IPS-NIHi11 (cell line): ENCODE results near the gene BAHCC1.
A peak's percentile ranks its signal among the peaks of the same experiment; 100 is the strongest.
"Not testable (repeated sequence)": the region's sequence is repeated elsewhere in the genome, so short reads cannot be mapped to it uniquely, and the experiment has no call there.

ENCODE experiments used
- DNase-seq: peaks from one replicate; pipeline ENCODE4 v3.0.0; 2012; ENCODE audit warnings: mixed read lengths, low spot score

The BAHCC1 gene

GRCh38 chr17:81413497-81414135 is 18.4 kb downstream of the BAHCC1 start:
- no peak for DNase-seq

DNA sequence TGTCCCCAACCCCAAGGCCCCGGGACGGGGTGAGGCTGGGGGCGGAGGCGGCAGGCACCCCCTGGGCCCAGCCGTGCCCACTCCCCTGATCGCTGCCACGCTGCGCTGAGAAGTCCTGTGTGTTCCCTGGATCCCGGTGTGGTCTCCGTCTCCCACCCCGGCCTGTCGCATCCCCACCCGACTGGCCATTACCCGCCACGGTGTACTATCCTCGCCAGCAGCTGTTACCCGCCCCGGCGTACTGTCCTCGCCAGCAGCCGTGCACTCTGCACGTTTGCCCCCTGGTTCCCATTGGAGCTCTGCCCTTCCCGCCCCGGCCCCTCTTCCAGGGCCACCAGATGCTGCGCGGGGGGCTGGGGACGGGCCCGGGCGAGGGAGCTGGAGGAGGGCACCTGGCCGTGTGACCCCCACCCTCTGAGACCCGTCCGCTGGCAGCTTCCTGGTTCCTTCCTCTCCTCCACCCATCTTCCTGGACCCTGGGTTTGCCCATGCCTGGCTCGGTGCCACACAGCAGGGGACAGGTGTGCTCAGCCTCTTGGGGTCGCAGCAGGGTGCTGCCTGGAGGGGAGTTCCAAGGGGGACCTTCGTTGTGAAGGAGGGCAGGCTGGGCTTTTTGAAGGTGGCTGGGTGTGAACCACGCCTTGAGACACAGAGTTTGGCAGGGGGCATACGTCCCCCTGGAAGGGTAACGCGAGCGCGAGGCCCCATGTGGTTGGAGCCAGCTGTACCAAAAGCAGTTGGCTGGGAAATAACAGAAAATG is 19.7 kb downstream of the BAHCC1 start:
- no peak for DNase-seq

- DNase-seq: no peak
These were observed 20.4 kb downstream of the BAHCC1 start for GRCh38 chr17:81415681-81416080.

- DNase-seq: no peak
These were observed 21.4 kb downstream of the BAHCC1 start for GRCh38 chr17:81416612-81417011.

DNA sequence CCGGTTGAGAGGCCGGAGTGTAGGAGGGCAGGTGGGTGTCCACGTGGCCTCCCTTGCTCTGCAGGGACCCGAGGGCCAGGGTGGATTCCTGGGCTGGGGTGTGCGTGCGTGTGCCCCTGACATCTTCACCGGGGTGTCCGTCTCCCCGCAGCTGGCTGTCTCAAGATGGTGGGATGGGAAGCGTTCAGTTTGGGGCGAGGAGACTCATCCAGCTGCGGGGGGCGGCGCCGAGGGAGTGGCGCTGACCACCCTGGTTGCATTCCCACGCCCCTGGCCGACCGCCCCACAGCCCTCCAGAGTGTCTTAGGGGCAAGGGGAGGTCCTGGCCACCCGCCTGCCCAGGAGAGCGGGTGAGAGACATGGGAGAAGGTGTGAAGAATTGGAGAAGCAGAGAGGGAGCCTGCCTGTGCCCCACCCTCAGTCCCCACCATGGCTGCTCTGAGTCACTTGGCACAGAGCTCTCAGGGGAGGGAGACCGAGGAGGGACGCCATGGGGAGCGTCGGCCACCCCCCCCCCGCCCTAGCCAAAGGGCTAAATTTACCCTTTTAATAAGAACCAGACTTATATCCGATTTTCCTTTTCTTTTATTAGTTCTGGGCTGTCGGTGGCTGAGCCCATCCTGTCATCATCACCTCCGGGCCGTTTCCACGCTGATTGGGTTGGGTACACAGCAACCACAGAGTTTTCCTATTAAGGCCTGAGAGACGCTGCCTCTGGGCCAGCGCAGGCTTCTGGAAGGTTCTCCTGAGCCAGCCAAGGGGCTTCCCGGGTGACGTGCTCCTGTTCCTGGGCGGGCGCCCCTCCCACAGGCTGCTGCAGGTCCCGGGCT is 22.0 kb downstream of the BAHCC1 start:
- no peak for DNase-seq

DNA sequence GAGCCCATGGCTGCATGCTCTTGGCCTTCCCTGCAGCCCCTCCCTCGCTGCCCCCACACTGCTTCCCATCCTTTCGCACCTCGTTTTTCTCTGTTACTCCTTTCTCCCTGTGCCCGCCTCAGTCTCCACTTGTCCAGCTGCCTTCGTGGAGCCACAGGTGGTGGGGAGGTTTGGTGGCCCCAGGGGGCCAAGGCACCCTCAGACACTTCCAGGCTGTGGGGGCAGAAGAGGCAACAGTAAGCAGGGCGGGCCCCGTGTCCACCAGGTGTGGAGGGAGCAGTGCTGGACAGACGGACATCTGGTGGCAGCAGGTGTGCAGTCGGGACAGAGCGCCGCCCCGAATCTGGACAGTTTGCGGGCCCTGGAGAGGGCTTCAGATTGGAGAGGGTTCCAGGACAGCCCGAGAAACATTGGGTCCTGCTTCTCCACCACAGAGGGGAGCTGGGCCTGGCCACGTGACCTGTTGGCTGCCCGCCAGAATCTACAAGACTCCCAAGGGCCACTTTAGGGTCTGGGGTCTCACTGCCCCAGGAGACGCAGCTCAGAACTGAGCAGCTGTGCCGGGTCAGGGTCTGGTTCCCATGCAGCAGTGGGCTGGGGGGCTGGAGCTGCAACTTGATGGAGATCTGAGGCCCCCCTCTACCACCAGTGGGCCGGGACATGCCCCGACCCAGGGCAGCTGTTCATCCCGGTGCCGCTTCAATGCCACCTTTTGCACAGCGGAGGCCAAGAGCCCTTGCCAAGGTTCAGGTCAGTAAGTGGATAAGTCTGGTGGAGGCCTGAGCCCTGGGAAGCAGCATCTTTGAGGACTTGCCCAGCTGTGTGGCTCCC is 22.8 kb downstream of the BAHCC1 start:
- no peak for DNase-seq

- DNase-seq: no peak
These were observed 23.6 kb downstream of the BAHCC1 start for GRCh38 chr17:81418710-81419318.

DNA sequence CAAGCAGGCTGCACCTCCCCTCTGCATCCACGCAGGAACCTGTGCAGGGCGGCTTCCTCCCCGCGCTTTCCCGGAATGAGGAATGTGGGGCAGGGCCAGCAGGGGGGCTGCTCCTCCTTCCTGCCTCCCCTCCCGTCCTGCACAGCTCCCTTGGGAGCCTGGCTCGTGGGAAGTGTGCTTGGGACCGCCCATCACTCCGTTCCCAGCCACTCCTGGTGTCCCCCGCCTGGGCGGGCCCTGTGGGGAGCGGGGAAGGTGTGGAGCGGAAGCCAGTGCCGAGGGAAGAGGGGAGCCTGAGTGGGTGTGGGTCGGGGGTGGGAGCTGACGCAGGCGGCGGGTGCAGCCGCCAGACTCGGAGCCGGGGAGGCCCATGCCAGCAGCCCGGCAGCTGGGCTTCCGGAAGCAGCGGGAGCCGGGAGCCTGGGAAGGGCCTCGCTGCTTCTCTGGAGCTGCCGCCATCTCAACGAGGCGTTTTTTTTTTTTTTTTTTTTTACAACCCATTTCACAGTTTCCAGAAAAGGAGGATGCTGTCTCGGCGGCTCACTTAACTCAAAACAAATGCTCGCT is 24.1 kb downstream of the BAHCC1 start:
- DNase-seq: peak; percentile 66

DNA sequence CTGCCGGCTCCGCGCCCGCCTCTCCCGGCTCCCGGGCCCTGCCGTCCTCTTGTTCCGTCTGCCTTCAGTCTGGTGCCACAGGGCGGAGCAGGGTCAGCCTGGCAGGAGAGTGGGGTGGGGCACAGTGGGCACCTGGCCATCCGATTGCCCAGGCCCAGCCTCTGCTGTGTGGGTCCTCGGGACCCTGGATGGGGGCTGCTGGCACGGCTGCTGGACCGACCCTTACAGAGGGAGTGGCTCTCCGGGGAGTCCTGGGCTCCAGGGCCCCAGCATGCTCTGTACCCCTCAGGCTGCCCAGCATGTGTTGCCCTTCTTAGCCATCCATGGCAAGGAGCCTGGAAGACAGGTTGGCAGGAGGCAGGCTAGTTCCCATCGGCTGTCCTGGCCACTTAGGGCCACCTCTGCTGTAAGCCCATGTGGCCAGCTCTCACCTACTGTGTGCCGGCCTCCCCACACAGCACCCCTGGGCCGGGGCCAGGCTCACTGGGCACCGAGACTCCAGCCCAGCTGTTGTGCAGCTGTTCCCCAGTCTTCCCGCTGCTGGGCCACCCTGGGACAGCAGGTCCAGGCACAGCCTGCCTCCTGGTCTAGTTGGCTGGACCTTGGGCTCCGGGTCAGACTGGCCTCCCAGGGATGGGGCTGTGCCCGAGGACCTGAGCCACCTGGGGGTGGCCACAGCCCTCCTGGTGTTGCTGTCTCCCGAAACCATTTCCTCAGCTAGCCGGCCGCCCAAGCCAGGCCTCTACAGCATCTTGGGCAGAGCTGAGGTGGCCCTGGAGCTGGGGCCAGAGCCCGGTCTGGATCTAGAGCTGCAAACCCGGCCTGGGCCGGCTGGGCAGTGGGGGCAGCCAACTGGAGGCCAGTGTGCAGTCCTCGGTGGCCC is 24.9 kb downstream of the BAHCC1 start:
- DNase-seq: no peak

DNA sequence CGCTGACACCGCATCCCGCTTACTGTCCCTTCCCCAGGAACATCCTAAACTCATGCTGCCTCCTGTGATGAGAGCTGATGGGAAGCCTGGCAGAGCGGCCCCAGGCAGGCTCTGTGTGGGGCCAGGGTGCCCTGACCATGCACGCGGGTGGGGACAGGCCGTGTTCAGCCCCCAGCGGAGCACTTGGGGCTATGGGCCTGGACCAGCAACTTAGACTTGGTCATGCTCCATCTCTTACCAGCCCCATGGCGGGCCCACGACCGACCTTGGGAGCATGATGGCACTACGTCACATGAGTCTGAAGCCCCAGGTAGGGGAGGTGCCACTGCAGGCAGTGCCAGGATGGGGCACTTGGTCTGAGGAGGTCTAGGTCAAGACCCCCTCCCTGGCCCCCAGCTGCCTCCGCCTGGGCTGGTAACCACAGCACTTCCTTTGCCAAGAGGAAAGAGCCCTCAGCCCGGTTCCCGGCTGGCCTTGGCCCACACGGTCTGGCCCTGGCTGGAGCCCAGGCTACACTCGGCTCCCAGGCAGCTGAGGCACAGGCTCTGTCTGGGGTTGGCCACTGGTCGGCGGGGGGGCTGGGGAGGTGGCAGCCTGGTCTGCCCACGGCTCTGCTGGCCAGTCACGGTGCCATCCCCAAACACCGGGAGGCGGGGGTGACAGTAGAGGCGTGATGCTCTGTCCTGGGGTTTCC is 25.7 kb downstream of the BAHCC1 start:
- no peak for DNase-seq

DNA sequence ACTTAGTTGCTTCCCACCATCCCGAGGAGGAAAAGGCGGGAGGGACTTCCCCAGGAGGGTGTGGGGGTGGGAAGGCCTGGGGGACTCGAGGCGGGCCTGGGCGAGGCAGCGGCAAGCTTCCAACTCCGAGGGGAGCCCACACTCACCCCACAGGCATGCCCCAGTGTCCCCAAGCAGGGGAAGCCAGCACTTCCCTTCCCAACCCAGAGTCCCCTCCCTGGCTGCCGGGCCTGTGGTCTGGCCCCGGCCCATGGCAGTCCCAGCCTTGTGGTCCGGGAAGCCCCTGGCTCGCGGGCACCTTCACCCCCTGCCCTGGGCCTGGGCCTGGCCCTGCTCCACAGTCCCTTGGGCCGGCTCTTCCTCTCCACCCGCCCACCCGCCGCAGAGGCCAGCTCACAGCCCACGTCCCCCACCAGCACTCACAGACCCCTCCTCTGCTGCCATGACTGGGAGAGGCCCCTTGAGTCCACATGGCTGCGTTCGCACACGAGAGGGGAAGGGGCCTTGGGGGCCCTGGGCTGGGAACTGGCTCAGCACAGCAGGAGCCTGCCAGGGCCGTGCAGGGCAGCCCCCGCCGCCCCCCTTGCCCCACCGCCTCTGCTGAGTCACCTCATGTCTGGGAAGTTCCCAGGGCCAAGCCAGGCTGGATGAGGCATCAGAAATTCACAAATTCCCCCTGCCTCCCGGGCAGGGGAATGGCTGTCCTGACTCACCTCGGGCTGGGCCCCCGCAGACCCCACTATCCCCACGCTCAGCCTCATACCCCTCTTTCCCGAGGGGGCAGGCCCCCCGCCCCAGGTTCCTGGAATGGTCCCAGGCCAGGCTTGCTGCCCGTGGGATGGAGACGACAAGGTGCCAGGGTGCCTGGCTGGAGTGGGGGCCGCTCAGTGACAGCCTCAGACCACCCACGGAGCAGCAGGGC is 27.8 kb downstream of the BAHCC1 start:
- DNase-seq: peak; percentile 66

DNA sequence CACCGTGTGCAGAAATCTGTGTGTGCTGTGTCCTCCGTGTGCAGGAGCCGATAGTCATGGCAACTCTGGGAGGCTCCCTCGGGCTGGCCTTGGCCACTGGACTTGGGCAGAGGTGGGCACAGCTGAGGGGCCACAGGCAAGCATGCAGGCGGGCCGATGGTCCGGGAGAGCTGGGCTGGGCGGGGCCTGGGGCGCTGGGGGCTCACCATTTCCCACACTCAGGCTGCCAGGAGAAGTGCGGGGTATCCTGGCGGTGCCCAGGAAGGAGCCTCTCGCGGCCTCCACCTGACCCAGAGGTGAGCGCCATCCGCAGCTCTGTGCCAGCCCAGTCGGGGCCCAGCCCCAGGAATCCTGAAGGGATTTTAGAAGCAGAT is 28.4 kb downstream of the BAHCC1 start:
- no peak for DNase-seq

DNA sequence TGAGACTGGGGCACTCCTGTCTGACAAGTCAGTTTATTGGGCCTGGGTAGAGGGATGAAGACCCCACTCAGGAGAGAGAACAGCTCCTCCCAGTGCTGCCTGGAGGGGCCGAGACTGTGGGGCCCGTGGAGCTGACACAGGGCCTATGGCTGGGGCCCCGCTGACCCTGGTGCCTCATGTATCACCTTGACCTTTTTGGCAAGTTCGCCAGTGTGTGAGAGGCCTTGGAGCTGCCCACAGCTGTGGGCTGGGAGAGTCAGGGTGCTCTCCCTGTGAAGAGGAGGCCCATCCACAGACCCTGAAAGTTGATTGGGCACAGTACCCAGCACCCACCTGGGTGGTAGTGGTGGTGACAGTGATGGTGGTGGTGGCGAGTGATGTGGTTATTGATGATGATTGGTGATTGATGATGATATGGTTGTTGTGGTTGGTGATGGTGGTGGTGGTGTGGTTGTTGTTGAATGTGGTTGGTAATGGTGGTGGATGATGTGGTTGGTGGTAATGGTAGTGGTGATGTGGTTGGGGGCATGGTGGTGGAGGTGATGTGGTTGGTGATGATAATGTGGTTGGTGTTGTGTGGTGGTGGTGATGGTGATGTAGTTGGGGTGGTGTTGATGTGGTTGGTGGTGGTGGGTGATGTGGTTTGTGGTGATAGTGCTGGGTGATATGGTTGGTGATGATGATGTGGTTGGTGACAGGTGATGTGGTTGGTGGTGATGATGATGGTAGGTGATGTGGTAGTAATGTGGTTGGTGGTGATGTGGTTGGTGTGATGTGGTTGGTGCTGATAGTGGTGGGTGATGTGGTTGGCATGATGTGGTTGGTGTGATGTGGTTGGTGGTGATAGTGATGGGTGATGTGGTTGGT is 29.1 kb downstream of the BAHCC1 start:
- no peak for DNase-seq

- not testable (repeated sequence) for DNase-seq
These were observed 29.8 kb downstream of the BAHCC1 start for GRCh38 chr17:81425041-81425440.

DNA sequence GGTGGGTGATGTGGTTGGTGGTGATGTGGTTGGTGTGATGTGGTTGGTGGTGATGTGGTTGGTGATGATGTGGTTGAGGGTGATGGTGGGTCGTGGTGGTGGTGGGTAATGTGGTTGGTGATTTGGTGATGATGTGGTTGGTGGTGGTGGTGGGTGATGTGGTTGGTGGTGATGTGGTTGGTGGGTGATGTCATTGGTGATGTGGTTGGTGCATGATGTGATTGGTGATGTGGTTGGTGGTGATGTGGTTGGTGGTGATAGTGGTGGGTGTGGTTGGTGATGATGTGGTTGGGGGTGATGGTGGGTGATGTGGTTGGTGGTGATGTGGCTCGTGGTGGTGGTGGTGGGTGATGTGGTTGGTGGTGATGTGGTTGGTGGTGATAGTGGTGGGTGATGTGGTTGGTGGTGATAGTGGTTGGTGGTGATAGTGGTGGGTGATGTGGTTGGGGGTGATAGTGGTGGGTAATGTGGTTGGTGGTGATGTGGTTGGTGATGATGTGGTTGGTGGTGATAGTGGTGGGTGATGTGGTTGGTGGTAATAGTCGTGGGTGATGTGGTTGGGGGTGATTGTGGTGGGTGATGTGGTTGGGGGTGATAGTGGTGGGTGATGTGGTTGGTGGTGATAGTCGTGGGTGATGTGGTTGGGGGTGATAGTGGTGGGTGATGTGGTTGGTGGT is 30.6 kb downstream of the BAHCC1 start:
- not testable (repeated sequence) for DNase-seq

- DNase-seq: no peak
These were observed 31.3 kb downstream of the BAHCC1 start for GRCh38 chr17:81426393-81427172.
